B cell (primary cell): ENCODE results near the gene GFOD2. TPM values are rescaled to one million over a fixed set of nuclear protein-coding genes. Genes with fewer than 3 reads are reported as not detected.

Experiments used
- ATAC-seq: fragments of 200-7000 bp; cut with Tn5 transposase; one replicate; pipeline ENCODE4 v1.10.0; 2021; ENCODE audit warnings: low read depth, mild to moderate bottlenecking, moderate number of reproducible peaks, moderate library complexity
- CTCF ChIA-PET: fragments of 350-600 bp; sonication (Branson Sonifier 250); formaldehyde crosslinking; loops from one replicate; lab custom pipeline; 2021; ENCODE audit warnings: antibody characterized with exemption, inconsistent platforms; lab: Charles Lee
- POLR2A ChIA-PET: fragments of 350-600 bp; sonication (Branson Sonifier 250); formaldehyde crosslinking; loops from one replicate; lab custom pipeline; 2021; ENCODE audit warnings: antibody characterized with exemption; lab: Charles Lee
- DNase-seq: peaks from one replicate; pipeline ENCODE4 v3.0.0; 2013
- H2AFZ ChIP-seq: 2 replicates; pipeline ENCODE4 v1.6.1; 2012; ENCODE audit warnings: mild to moderate bottlenecking, low read depth, low read length; ENCODE audit not compliant: insufficient read depth, poor library complexity, severe bottlenecking
- H3K27ac ChIP-seq, 2 donors: 1 replicate in 1 of 2; 2 replicates in 1 of 2; pipeline ENCODE4 v1.5.1; 2012 to 2013; ENCODE audit warnings: low read length in 2 of 2, mild to moderate bottlenecking in 2 of 2, moderate library complexity in 1 of 2
- H3K27me3 ChIP-seq, 4 experiments: fragments of 200-600 bp in 1 of 4; sonication (generic) in 1 of 4; replicated peaks in 1 of 4; 1 replicate in 2 of 4; 2 replicates in 2 of 4; pipeline versions ENCODE4 v1.6.1 to v1.7.0; 2013 to 2016; ENCODE audit warnings: low read length in 3 of 4, mild to moderate bottlenecking in 2 of 4, mixed read lengths in 1 of 4, moderate library complexity in 1 of 4; ENCODE audit not compliant: insufficient read depth in 4 of 4, control insufficient read depth in 3 of 4; ENCODE audit errors: control extremely low read depth in 1 of 4
- H3K36me3 ChIP-seq, 2 experiments: replicated peaks in 1 of 2; 1 replicate in 1 of 2; 2 replicates in 1 of 2; pipeline versions ENCODE4 v1.6.1 to v1.7.1; 2013; ENCODE audit warnings: low read length in 1 of 2; ENCODE audit not compliant: insufficient read depth in 2 of 2, control insufficient read depth in 1 of 2; ENCODE audit errors: control extremely low read depth in 1 of 2, extremely low read depth in 1 of 2
- H3K4me1 ChIP-seq, 2 donors: fragments of 200-600 bp in 1 of 2; sonication (generic) in 1 of 2; 1 replicate in 1 of 2; 2 replicates in 1 of 2; pipeline versions ENCODE4 v1.5.1 to v1.6.1; 2013 to 2017; ENCODE audit warnings: low read length in 2 of 2; ENCODE audit not compliant: control insufficient read depth in 2 of 2, insufficient read depth in 2 of 2
- H3K4me2 ChIP-seq: replicated peaks from 2 replicates; pipeline ENCODE3; 2012; ENCODE audit warnings: mild to moderate bottlenecking, low read depth, low read length; ENCODE audit not compliant: poor library complexity, severe bottlenecking
- H3K4me3 ChIP-seq, 5 experiments: fragments of 200-600 bp in 1 of 5; sonication (generic) in 1 of 5; 1 replicate in 3 of 5; 2 replicates in 2 of 5; pipeline versions ENCODE4 v1.5.1 to v1.7.0; 2011 to 2016; ENCODE audit warnings: low read length in 4 of 5, mild to moderate bottlenecking in 4 of 5, low read depth in 2 of 5, control low read depth in 1 of 5, moderate library complexity in 1 of 5; ENCODE audit not compliant: insufficient read depth in 1 of 5; ENCODE audit errors: control extremely low read depth in 1 of 5, extremely low read depth in 1 of 5
- H3K79me2 ChIP-seq: fragments of 200-600 bp; sonication (generic); one replicate; pipeline ENCODE4 v1.6.0; 2016; ENCODE audit warnings: low read length; ENCODE audit not compliant: control insufficient read depth, insufficient read depth
- H3K9ac ChIP-seq: fragments of 200-600 bp; sonication (generic); 2 replicates; pipeline ENCODE4 v1.6.1; 2017; ENCODE audit warnings: mild to moderate bottlenecking, low read length, moderate library complexity
- H3K9me3 ChIP-seq, 3 donors: one replicate each; pipeline versions ENCODE4 v1.6.1 to v1.7.1; 2013; ENCODE audit warnings: low read length in 2 of 3; ENCODE audit not compliant: control insufficient read depth in 2 of 3, insufficient read depth in 1 of 3; ENCODE audit errors: control extremely low read depth in 1 of 3
- H4K20me1 ChIP-seq: 2 replicates; pipeline ENCODE4 v1.6.0; 2012; ENCODE audit warnings: mild to moderate bottlenecking, low read length; ENCODE audit not compliant: insufficient read depth, control insufficient read depth, poor library complexity, severe bottlenecking
- H3K27ac Mint-ChIP-seq: one replicate; pipeline ENCODE4 v1.8.0; 2021; ENCODE audit warnings: mixed read lengths
- H3K27me3 Mint-ChIP-seq: one replicate; pipeline ENCODE4 v1.8.0; 2021; ENCODE audit warnings: mixed read lengths
- H3K4me1 Mint-ChIP-seq: one replicate; pipeline ENCODE4 v1.8.0; 2021; ENCODE audit warnings: mixed read lengths
- H3K4me3 Mint-ChIP-seq: one replicate; pipeline ENCODE4 v1.8.0; 2021; ENCODE audit warnings: mixed read lengths
- H3K9me3 Mint-ChIP-seq: one replicate; pipeline ENCODE4 v1.8.0; 2022; ENCODE audit warnings: mixed read lengths; ENCODE audit not compliant: insufficient read depth
- EZH2 ChIP-seq: IDR thresholded peaks from 2 replicates; pipeline ENCODE4 v1.6.1; 2012; ENCODE audit warnings: borderline replicate concordance, low read depth, mild to moderate bottlenecking, moderate library complexity, low read length; ENCODE audit not compliant: insufficient read depth, poor library complexity, severe bottlenecking
- WGBS: methylation state at CpG from one replicate; pipeline ENCODE4 v1.1.5; 2013; ENCODE audit warnings: missing lambda C conversion rate; ENCODE audit not compliant: insufficient coverage; 5-methylcytosine and 5-hydroxymethylcytosine counted together
- intact Hi-C: fragments of 100-400 bp; cut with micrococcal nuclease; formaldehyde crosslinking; loops from one replicate; pipeline ENCODE4 v1.10.0; 2022
- polyA plus RNA-seq: library from polyadenylated mRNA; depleted of rRNA; stranded (reverse); fragments of >200 nt; gene quantifications from 2 replicates; pipeline ENCODE4 v1.2.3, GENCODE V29; 2012
- total RNA-seq, 2 donors: library from RNA; stranded (reverse); fragments of 120-200 nt in 1 of 2; gene quantifications; 1 replicate in 1 of 2; 2 replicates in 1 of 2; pipeline versions ENCODE4 v1.2.3 to v1.2.4, GENCODE V29; 2013 to 2022
- TF ChIP-seq, protein P1 (sequence below): fragments of 200-600 bp; IDR thresholded peaks from one replicate; pipeline ENCODE4 v1.8.0; 2022; ENCODE audit warnings: antibody characterized with exemption, mild to moderate bottlenecking

Gene GFOD2
- total and polyA plus RNA-seq, 2 donors (not counting 1 experiment from before 2014, with no cell fraction given): 11.9 to 18.2 TPM

DNA sequence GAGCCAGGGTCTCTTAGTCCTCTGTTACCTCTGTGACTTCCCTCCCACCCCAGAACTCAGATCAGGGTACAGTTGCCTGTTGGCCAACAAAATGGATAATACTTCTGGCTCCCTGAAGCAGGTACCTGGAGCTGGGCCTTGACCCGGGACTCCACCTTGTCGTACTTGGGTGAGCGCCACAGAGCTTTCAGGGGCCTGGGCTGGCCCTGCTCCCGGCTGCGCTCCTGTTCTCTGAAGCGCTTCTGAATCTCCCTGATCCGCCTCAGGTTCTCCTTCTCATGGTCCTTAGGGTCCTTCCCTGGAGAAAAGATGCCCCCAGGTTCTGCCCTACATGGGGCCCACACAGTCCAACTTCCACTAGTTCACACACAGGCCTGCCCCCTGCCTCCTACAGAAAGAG lies 54.2 kb downstream of the GFOD2 start:
- ChIA-PET CTCF (interaction anchor here (1.0 to 11.7 kb wide), 8 partner anchors 20 to 376 kb away, joined by 3 to 136 read pairs (median 8); partner anchors contain the start of genes ATP6V0D1 and CARMIL2), POLR2A (interaction anchor here (0.8 to 1.2 kb wide), 2 partner anchors 28 to 124 kb away, joined by 3 to 4 read pairs; no protein-coding TSS in a partner anchor)
- peaks cover 10% of the 10 kb centered on the region for H3K79me2 ChIP-seq
- H3K36me3 ChIP-seq: peaks cover 0 to 3% of the 10 kb centered on the region in 2 experiments
- peak overlapping the region; percentile 61 for H3K4me3 Mint-ChIP-seq
- no peak overlapping the region for H2AFZ ChIP-seq
- intact Hi-C loops: loop anchor here (10.0 kb wide), 2 partner anchors 420 to 1470 kb away; partner anchors contain the start of genes CHTF8, FHOD1, SLC9A5 and UTP4
- H3K27ac Mint-ChIP-seq: peak overlapping the region; percentile 57
- H3K4me1 ChIP-seq: peaks cover 40 to 49% of the 10 kb centered on the region in 2 donors
- H3K4me1 Mint-ChIP-seq: peaks cover 48% of the 10 kb centered on the region
- no peak overlapping the region for H3K4me2 ChIP-seq
- H3K4me3 ChIP-seq: no peak overlapping the region
- H3K9me3 ChIP-seq: no peaks in the 10 kb centered on the region
- peak; percentile 21 for DNase-seq
- whole genome bisulfite sequencing: 100% methylated on average over 7 of the region's 7 CpGs
- TF ChIP-seq EZH2: no peak
- TF ChIP-seq, protein P1, sequence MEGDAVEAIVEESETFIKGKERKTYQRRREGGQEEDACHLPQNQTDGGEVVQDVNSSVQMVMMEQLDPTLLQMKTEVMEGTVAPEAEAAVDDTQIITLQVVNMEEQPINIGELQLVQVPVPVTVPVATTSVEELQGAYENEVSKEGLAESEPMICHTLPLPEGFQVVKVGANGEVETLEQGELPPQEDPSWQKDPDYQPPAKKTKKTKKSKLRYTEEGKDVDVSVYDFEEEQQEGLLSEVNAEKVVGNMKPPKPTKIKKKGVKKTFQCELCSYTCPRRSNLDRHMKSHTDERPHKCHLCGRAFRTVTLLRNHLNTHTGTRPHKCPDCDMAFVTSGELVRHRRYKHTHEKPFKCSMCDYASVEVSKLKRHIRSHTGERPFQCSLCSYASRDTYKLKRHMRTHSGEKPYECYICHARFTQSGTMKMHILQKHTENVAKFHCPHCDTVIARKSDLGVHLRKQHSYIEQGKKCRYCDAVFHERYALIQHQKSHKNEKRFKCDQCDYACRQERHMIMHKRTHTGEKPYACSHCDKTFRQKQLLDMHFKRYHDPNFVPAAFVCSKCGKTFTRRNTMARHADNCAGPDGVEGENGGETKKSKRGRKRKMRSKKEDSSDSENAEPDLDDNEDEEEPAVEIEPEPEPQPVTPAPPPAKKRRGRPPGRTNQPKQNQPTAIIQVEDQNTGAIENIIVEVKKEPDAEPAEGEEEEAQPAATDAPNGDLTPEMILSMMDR: no peak
- no peaks in the 10 kb centered on the region for H3K27me3 Mint-ChIP-seq
- H3K9ac ChIP-seq: no peak overlapping the region
- no peaks in the 10 kb centered on the region for H3K9me3 Mint-ChIP-seq
- no peaks in the 10 kb centered on the region for H3K27me3 ChIP-seq
- no peaks in the 10 kb centered on the region for H4K20me1 ChIP-seq
- ATAC-seq: no peak
- H3K27ac ChIP-seq: no peak overlapping the region

DNA sequence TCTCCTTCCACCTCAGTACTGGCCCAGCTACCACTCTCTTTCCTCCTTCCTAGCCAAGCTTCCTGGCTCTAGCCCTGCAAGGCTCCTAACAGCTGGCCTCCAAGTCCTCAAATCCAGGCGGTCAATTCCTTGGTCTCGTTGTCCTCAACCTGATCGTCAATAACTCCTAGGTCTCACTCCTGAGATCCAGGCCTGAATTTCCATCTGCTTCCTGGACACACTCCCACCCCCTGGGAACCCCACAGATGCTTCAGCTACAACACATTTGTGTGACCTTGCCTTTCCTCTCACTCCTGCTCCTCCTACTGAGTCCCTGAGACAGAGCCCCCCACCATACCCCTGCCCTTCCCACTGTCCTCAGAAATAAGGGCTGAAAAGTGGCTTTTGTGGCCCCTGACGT lies 54.9 kb downstream of the GFOD2 start:
- no peaks in the 10 kb centered on the region for H3K9me3 Mint-ChIP-seq
- intact Hi-C loops: loop anchor here (10.0 kb wide), 2 partner anchors 419 to 1471 kb away; partner anchors contain the start of genes CHTF8, FHOD1, SLC9A5 and UTP4
- ChIA-PET POLR2A (interaction anchor here (0.6 kb wide), 1 partner anchor 29 kb away, joined by 3 read pairs; no protein-coding TSS in a partner anchor), CTCF (interaction anchor here (1.0 to 11.7 kb wide), 6 partner anchors 8 to 153 kb away, joined by 4 to 136 read pairs (median 10); partner anchors contain the start of gene CARMIL2)
- Histone ChIP-seq H3K9me3 (no peaks in the 10 kb centered on the region), H3K9ac (no peak overlapping the region), H3K4me3 (no peak overlapping the region), H3K36me3 (peaks cover 0 to 4% of the 10 kb centered on the region in 2 experiments), H2AFZ (no peak overlapping the region), H3K79me2 (peaks cover 16% of the 10 kb centered on the region), H3K4me2 (no peak overlapping the region), H3K27me3 (no peaks in the 10 kb centered on the region), H3K4me1 (peaks cover 39 to 48% of the 10 kb centered on the region in 2 donors), H4K20me1 (peaks cover 6% of the 10 kb centered on the region), H3K27ac (no peak overlapping the region)
- peaks cover 46% of the 10 kb centered on the region for H3K4me1 Mint-ChIP-seq
- ATAC-seq: no peak
- DNase-seq: peak; percentile 17
- H3K4me3 Mint-ChIP-seq: peak overlapping the region; percentile 49
- 95% methylated on average over 4 of the region's 4 CpGs for WGBS
- H3K27me3 Mint-ChIP-seq: no peaks in the 10 kb centered on the region
- peak overlapping the region; percentile 57 for H3K27ac Mint-ChIP-seq
- TF ChIP-seq EZH2: no peak
- TF ChIP-seq, protein P1: no peak
